GM19239 (cell line): ENCODE measurements around the gene GINS3.
A peak's percentile ranks its signal among the peaks of the same experiment; 100 is the strongest.

ENCODE experiments used
- DNase-seq: peaks from one replicate; pipeline ENCODE4 v3.0.0; 2011; ENCODE audit warnings: low spot score; ENCODE audit not compliant: insufficient read length
- FAIRE-seq: peaks from 2 replicates; lab custom pipeline; 2011; peaks lifted over from hg19 to GRCh38; lab: Jason Lieb, UNC

GINS3 gene

DNA sequence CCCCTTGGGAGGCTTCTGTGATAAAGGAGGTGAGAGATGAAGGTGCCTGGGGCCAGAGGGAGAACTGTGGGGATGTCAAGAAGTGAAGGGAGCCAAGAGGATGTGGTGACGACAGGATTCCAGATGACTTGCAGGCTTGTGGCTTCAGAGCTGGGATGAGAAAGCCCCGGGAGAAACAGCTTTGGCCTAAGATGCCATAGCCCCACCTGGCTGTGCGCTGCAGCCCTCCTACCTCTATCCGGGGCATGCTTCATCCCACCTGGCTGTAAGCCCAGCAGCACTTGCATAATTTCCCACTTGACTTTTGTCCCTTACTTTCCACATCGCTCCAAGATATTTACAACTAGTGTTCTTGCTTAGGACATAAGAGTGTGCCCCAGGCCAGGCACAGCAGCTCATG is 29.3 kb downstream of the GINS3 start:
- DNase-seq: no peak

DNA sequence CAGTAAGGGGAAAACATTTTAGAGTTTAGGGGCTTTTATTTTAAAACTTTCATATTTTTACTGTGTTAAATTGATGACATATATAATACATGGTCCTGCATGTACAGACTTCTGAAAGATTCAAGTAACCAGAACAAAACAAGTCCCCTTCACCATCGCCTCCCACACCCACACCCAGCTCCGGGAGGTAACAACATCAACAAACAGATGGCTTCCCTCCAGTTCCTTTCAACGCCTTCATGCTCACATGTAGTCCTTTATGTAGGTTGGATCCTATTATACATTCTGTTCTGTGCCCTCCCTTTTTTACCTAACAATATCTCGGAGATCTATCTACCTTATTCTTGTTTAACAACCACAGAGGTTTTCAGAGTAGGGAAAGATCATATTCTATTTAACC is 30.5 kb downstream of the GINS3 start:
- FAIRE-seq (no peak), DNase-seq (no peak)

More for the DNA sequence above, 29.3 kb downstream of the GINS3 start:
- no peak for FAIRE-seq

DNA sequence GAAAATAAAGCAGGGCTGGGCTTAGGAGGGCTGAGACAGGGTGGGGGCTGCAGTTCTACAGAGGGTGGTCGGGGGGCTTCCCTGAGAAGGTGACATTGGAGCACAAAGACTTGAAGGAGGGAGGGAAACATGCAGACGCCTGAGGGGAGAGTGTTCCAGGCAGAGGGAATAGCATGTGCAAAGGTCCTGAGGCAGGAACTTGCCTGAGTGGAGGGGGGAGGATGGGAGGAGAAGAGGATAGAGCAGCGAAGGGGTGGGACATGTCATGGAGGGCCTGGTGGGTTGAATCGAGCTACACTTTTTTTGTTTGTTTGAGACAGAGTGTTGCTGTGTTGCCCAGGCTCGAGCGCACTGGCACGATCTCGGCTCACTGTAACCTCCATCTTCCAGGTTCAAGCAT is 33.0 kb downstream of the GINS3 start:
- DNase-seq: no peak
- no peak for FAIRE-seq

DNA sequence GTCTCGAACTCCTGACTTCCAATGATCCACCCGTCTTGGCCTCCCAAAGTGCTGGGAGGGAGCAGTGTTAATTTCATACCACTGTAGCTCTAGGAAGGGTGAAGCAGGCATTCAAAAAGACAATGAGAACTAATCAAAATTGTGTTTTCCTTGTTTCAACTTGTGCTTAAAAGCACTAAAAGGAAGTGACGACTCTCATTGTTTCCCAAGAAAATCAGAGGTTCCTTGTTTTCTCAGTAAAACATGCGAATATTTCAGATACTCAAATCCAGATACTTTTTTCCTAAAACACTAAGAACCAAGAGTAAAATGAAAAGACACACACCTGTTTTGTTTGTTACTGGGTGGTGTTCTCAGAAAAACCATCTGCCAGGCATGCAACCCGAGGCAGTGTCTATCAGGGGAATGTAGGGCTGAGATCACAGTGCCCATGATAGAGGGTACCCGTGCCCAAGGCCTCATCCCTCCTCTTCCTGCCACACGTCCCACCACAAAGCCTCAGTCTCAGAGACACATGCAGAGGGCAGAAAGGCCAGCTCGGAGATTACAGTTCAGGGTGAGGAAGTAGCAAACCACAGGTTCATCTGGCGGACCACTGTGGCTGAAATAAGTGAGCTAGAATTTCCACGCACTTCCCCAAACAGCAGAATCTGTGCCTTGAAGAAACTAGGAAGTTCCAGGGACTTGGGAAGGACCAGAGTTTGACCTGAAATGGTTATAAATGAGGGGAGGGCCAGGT is 33.7 kb downstream of the GINS3 start:
- DNase-seq (peak; percentile 32), FAIRE-seq (peak; percentile 86)

DNA sequence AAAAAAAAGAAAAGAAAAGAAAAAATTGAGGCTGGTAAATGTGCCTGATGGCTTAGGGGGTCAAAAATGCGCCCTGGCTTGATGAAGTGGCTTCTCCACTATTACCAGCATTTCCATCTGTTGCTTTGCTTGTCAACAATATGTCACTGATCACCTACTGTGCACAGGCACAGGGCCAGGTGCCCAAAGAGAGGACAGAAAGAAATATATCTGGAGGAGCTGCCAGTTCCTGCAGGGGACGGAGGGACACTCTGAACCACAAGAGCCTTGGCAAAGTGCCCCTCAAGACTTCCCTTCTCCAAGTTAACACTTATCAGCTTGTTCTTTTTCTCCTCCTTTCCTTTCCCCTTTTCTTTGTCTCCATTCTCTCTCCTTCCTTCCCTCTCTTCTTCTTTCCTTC is 34.7 kb downstream of the GINS3 start:
- DNase-seq: no peak
- FAIRE-seq: no peak

- FAIRE-seq (no peak), DNase-seq (no peak)
Observed at GRCh38 chr16:58428621-58429542, 36.6 kb downstream of the GINS3 start.

- FAIRE-seq (no peak), DNase-seq (no peak)
Observed at GRCh38 chr16:58430718-58431117, 38.4 kb downstream of the GINS3 start.

DNA sequence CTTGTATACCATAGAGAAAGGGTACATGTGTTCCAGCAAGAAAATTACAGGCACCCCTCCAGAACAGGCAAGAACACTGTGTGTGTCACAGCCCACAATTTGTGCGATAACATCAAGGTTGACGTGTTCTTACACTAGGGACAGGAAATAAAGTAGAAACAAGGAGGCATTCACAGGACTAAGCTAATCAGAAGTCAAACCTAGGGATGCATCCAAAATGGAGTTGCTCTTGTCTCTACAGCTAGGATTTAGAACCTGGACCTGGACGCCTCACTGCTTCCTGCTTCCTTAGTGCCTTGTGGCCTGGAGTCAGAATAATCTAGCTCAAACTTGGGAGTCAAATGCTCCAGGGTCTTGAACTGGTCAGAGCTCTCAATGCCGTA is 41.3 kb downstream of the GINS3 start:
- DNase-seq (no peak), FAIRE-seq (no peak)

DNA sequence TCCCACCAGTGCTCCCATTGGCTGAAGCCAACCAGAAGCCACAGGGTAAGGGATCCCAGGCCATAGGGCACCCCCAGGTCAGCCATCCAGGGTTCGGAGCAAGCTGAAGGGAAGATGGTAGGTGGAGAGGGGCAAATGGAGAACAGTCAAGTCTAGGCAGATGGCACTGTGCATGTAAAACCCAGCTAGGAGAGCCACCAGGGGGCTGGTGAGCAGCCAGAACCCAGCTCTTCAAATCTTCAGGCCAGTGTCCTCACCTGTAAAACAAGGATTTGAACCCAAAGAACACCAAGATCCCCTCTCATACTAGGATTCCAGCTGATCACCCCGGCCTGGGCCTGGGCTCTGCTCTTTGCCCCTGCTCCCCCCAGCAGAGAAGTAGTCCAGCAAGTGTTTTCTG is 43.5 kb downstream of the GINS3 start:
- FAIRE-seq (no peak), DNase-seq (no peak)

DNA sequence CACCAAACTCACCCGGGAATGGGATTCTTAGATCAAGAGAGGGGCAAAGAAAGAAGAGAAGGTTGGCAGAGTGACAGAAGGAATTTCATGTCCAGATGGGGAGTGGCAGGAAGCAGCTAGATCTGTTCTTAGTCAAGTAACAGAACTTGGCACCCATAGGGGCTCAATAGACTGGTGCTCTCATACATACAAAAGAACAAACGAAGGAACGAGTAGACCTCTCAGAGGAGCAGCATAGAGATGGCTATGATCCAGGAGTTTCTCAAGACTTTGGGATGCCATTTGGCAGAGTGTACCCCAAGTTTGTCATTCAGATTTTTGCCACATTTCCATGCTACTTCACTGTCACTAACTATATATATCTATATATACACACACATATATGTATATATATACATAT is 47.9 kb downstream of the GINS3 start:
- DNase-seq (no peak), FAIRE-seq (no peak)

DNA sequence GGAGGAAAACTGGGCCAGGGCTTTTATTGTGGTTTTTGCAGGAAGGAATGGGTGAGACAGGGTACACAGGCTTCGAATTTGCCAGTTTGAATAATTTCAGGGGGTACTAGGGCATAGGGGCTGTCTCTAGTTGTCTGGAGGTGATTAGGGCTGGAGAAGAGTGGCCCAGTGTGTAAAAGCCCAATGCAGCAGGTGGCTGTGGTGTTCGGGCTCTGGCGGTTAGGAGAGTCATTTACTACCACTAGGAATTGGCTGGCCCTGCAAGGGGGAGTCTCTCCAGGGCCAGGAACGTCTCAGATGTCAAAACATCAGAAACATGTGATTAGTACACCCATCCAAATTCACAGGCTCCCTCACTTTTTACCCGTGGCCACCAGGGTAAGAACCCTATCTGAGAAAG is 50.3 kb downstream of the GINS3 start:
- DNase-seq (no peak), FAIRE-seq (no peak)

- no peak for FAIRE-seq
- no peak for DNase-seq
Observed at GRCh38 chr16:58443783-58444182, 51.5 kb downstream of the GINS3 start.

GRCh38 chr16:58444265-58444664 is 52.0 kb downstream of the GINS3 start:
- DNase-seq: no peak

DNA sequence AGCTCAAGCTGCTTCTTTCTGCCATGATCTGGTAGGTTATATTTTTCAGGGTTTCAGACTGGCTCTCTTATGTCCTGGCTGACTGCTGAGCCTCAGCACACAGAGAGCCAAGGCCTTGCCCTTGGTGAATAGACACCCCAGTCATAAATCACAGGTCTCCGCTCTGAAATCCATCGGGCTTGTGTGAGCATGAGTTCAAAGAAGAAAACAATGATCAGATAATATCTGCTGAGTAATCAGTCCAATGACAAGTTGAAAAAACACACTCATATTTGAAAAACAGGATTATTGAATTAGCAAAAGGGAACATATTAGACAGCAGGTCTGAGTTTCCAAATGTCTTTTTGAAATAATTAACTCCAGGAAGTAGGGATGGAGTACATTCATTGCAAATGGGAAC is 56.6 kb downstream of the GINS3 start:
- no peak for FAIRE-seq
- no peak for DNase-seq

More at GRCh38 chr16:58444265-58444664, 52.0 kb downstream of the GINS3 start:
- no peak for FAIRE-seq

DNA sequence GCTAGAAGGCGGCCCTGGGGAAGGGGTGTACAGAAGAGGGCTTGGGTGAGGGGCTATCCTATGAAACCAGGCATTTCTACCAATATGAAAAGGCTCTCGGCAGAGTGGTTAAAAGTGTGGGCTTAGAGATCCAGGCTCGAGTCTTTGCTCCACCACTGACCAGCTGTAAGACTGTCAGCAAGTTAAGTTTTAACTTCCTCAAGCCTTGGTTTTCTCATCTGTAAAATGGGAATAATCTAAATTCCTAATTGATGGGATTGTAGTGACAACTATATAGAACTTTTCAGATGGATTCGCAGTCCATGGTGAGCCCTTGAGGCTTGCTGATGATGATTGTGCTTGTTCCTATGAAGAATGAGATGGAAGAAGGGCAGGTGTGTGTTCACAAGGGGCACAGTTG is 57.0 kb downstream of the GINS3 start:
- DNase-seq (no peak), FAIRE-seq (no peak)

GRCh38 chr16:58449768-58450167 is 57.5 kb downstream of the GINS3 start:
- no peak for FAIRE-seq
- DNase-seq: no peak

- DNase-seq (no peak), FAIRE-seq (no peak)
Observed at GRCh38 chr16:58450590-58450989, 58.3 kb downstream of the GINS3 start.

GRCh38 chr16:58451265-58451689 is 59.0 kb downstream of the GINS3 start:
- DNase-seq: no peak
- FAIRE-seq: no peak

DNA sequence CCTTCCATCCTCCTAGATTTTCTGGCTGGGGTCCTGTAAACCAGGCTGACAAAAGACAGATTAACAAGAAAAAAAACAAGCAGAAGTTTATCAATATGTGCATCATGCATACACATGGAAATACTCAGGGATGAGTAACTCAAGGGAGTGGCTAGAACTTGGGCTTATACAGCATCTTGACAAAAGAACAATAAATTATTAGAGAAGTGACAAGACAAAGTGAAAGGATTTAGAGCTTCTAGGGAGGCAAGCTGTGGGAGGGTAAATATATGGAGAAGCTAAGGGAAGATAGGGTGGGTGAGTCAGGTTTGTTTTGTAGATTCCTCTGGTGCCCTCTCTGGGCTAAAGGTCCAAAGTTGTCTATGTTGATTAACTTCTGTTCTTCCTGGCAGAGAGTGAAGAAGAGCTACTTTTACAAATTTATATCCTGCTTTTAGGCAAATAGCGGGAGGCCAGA is 59.7 kb downstream of the GINS3 start:
- DNase-seq (no peak), FAIRE-seq (no peak)

- FAIRE-seq (no peak), DNase-seq (no peak)
Observed at GRCh38 chr16:58452640-58453039, 60.4 kb downstream of the GINS3 start.

- DNase-seq (no peak), FAIRE-seq (no peak)
Observed at GRCh38 chr16:58454178-58454577, 61.9 kb downstream of the GINS3 start.
